OCI-LY7 (cell line): ENCODE measurements around the gene AMBP.

Source experiments
- CTCF ChIP-seq: fragments of 200-600 bp; sonication (generic); conservative IDR thresholded peaks from 2 replicates; pipeline ENCODE4 v1.5.1; 2014; ENCODE audit warnings: mild to moderate bottlenecking, antibody characterized with exemption, low read length, moderate library complexity, mixed read lengths
- EZH2phosphoT487 ChIP-seq: fragments of 200-600 bp; sonication (generic); IDR thresholded peaks from 2 replicates; pipeline ENCODE4 v1.6.1; 2018; ENCODE audit warnings: low read depth, borderline replicate concordance, mild to moderate bottlenecking, mixed run types, antibody characterized with exemption, low read length, moderate library complexity, mixed read lengths

DNA sequence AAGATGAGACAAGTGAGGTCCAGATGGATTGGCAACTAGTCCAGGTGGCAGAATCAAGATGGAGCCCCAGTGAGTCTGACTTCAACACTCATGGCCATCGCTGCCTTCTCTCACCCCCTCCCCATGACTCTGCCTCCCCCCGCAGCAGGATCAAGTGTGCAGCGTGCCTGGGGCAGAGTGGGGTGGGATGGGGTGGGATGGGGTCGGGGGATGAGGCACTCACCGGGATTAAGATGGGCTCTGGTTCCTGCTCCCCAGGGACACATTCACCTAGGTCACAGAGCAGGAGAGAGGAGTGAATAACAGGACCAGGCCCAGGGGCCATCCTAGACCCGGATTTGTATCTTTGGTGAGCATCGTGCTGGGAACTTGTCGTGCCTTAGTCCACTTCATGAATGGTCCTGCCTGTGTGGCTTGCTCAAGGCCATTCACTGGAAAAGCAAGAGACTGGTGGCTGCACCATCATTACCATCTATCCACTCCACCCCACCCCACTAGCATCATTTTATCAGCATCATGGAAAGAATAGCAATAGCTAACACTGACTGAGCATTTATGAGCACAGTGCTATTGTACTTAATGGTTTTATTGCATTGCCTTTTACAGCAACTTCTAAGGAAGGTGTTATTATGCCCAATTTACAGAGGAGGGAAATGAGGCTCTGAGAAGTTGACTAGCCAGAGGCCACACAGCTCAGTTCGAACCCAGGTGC lies 8.5 kb downstream of the AMBP start:
- TF ChIP-seq CTCF (no peak), EZH2phosphoT487 (no peak)
